SU-DHL-6 (cell line): ENCODE measurements around the gene CAMK1D.

Experiments used
- H2AFZ ChIP-seq: fragments of 200-600 bp; sonication (generic); 2 replicates; pipeline ENCODE4 v1.6.1; 2014; ENCODE audit warnings: low read depth, mild to moderate bottlenecking, moderate library complexity, mixed read lengths, antibody characterized with exemption, low read length; ENCODE audit not compliant: severe bottlenecking
- H3F3A ChIP-seq: fragments of 200-600 bp; shearing (Covaris generic); 2 replicates; pipeline ENCODE4 v1.6.0; 2016; ENCODE audit warnings: antibody characterized with exemption, mild to moderate bottlenecking; ENCODE audit not compliant: insufficient read depth
- H3K27ac ChIP-seq: fragments of 200-600 bp; sonication (generic); 2 replicates; pipeline ENCODE4 v1.5.1; 2016; ENCODE audit warnings: low read depth, mild to moderate bottlenecking, low read length, moderate library complexity, mixed read lengths
- H3K27me3 ChIP-seq: fragments of 200-600 bp; sonication (generic), shearing (Covaris generic); 2 replicates; pipeline ENCODE4 v1.6.0; 2014; ENCODE audit warnings: mild to moderate bottlenecking, low read length
- H3K36me3 ChIP-seq: fragments of 200-600 bp; sonication (generic); 2 replicates; pipeline ENCODE4 v1.6.1; 2014; ENCODE audit warnings: mild to moderate bottlenecking, low read length, mixed read lengths
- H3K4me2 ChIP-seq: fragments of 300-600, 200-600 bp; shearing (Covaris generic), sonication (generic); 2 replicates; pipeline ENCODE4 v1.6.0; 2014; ENCODE audit warnings: low read length, low read depth, mild to moderate bottlenecking; ENCODE audit not compliant: poor library complexity, severe bottlenecking
- H3K4me3 ChIP-seq: fragments of 200-600 bp; sonication (generic); 2 replicates; pipeline ENCODE4 v1.5.1; 2014; ENCODE audit warnings: antibody characterized with exemption, low read length, mild to moderate bottlenecking, mixed read lengths; ENCODE audit not compliant: insufficient read depth, poor library complexity, severe bottlenecking
- H3K79me2 ChIP-seq: fragments of 200-600 bp; sonication (generic); 2 replicates; pipeline ENCODE4 v1.6.1; 2014; ENCODE audit warnings: mild to moderate bottlenecking, low read length, moderate library complexity; ENCODE audit not compliant: insufficient read depth
- H3K9ac ChIP-seq: fragments of 200-600 bp; sonication (generic); 2 replicates; pipeline ENCODE4 v1.7.0; 2014; ENCODE audit warnings: mild to moderate bottlenecking, low read length
- H3K9me2 ChIP-seq: fragments of 200-600 bp; sonication (generic); replicated peaks from 2 replicates; pipeline ENCODE4 v1.6.1; 2014; ENCODE audit warnings: low read length; ENCODE audit not compliant: insufficient read depth
- H3K9me3 ChIP-seq: fragments of 200-600 bp; sonication (generic); 2 replicates; pipeline ENCODE4 v1.6.1; 2014; ENCODE audit warnings: low read length, mixed read lengths; ENCODE audit not compliant: insufficient read depth
- H4K20me1 ChIP-seq: fragments of 200-600 bp; sonication (generic); 2 replicates; pipeline ENCODE4 v1.6.1; 2014; ENCODE audit warnings: low read depth, mild to moderate bottlenecking, antibody characterized with exemption, low read length, moderate library complexity, mixed read lengths
- EZH2phosphoT487 ChIP-seq: fragments of 200-600 bp; sonication (generic), shearing (Covaris generic); conservative IDR thresholded peaks from 2 replicates; pipeline ENCODE4 v1.6.1; 2018; ENCODE audit warnings: mild to moderate bottlenecking, antibody characterized with exemption, low read length, moderate library complexity, mixed read lengths
- TF ChIP-seq, protein P1 (sequence below): fragments of 200-600 bp; sonication (generic); IDR thresholded peaks from one replicate; pipeline ENCODE4 v1.5.1; 2017; ENCODE audit warnings: antibody characterized with exemption, mild to moderate bottlenecking, low read length, moderate library complexity; ENCODE audit not compliant: insufficient read depth, poor library complexity, severe bottlenecking

Gene CAMK1D

DNA sequence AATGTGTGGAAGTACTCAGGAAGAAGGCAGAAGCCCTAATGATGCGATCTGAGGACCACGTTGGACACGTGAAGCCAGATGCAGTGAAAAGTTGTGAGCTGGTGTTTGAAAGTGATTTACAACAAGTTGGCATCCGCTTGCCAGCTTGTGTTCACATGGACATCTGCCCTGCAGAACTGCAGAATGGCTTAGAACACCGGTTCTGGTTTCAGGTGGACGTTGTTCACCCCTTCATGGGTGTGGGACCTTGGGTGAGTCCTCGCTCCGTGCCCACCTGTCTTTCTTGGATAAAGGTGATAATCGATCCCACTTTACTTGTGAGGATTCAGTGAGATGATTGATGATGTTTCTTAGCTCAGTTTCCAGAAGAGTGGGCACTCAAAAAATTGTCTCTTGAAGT, 53.8 kb downstream of the CAMK1D start:
- H3K36me3 ChIP-seq, result no peaks in the 10 kb centered on the region

DNA sequence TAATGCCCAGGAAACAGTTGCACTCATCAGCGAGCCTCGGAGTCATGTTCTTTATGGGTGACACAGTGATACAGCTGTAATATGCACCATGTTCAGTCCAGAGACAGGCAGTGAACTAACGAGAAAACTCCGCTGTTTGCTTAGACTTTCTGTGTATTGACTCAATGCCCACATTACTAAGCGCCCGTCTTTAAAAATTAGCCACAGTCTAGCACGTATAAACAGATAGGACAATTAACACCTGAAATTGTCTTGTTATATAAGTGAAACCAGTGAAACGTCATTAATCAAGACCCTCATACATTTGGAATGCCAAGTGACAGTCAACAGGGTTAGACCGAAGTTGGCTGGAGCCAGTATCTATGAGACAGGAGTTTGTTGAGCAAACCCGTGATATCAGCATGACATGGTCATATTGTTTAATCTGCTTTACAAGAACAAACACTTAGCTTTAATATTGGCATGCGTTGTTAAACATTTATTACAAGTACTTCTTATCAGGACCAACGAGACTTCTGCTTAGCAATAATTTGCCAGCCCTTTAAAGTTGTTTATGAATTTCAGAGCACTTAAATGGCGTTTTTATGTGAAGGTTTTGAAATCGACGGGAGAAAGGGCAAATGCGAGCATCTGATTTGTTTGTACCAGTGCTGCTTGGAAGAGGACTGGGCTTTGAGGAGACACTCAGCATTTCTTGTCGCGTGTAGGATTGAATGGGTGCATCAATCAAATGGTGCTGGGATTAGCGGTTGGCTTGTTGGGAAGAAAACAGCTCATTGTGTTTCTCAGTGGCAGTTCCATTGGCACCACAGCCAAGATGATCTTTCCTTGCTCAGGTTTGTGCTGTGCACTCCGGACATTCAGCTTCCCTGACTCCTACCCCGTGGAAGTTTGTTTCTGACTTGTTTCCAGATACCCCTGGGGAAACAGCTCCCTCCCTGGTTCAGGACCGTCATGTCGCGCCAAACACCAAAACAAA, 56.3 kb downstream of the CAMK1D start:
- Histone ChIP-seq H3F3A (0 out of 2 replicates have a peak, but pooled peaks cover 9% of the 10 kb centered on the region), H4K20me1 (peaks cover 8% of the 10 kb centered on the region; the same call in 1 of the 2 replicates), H3K36me3 (no peaks in the 10 kb centered on the region), H3K79me2 (peaks cover 89% of the 10 kb centered on the region), H3K4me3 (no peak overlapping the region), H3K27ac (no peak overlapping the region), H3K9me3 (no peaks in the 10 kb centered on the region), H3K9ac (no peak overlapping the region), H2AFZ (no peak overlapping the region), H3K9me2 (no peaks in the 10 kb centered on the region), H3K27me3 (no peaks in the 10 kb centered on the region), H3K4me2 (no peak overlapping the region)
- TF ChIP-seq, protein P1, sequence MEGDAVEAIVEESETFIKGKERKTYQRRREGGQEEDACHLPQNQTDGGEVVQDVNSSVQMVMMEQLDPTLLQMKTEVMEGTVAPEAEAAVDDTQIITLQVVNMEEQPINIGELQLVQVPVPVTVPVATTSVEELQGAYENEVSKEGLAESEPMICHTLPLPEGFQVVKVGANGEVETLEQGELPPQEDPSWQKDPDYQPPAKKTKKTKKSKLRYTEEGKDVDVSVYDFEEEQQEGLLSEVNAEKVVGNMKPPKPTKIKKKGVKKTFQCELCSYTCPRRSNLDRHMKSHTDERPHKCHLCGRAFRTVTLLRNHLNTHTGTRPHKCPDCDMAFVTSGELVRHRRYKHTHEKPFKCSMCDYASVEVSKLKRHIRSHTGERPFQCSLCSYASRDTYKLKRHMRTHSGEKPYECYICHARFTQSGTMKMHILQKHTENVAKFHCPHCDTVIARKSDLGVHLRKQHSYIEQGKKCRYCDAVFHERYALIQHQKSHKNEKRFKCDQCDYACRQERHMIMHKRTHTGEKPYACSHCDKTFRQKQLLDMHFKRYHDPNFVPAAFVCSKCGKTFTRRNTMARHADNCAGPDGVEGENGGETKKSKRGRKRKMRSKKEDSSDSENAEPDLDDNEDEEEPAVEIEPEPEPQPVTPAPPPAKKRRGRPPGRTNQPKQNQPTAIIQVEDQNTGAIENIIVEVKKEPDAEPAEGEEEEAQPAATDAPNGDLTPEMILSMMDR, result no peak

More for the DNA sequence above, 53.8 kb downstream of the CAMK1D start:
- no peak overlapping the region for H3K4me2 ChIP-seq
- H2AFZ ChIP-seq, result no peak overlapping the region
- no peak overlapping the region for H3K27ac ChIP-seq
- no peaks in the 10 kb centered on the region for H3K9me3 ChIP-seq
- 0 out of 2 replicates have a peak, but pooled peaks cover 6% of the 10 kb centered on the region for H3F3A ChIP-seq
- H3K27me3 ChIP-seq, result no peaks in the 10 kb centered on the region
- H3K9ac ChIP-seq, result no peak overlapping the region
- no peak for TF ChIP-seq EZH2phosphoT487
- TF ChIP-seq, protein P1, result no peak
- peaks cover 90% of the 10 kb centered on the region for H3K79me2 ChIP-seq
- no peak overlapping the region for H3K4me3 ChIP-seq
- H3K9me2 ChIP-seq, result no peaks in the 10 kb centered on the region
- H4K20me1 ChIP-seq, result peaks cover 7% of the 10 kb centered on the region; the same call in 1 of the 2 replicates

DNA sequence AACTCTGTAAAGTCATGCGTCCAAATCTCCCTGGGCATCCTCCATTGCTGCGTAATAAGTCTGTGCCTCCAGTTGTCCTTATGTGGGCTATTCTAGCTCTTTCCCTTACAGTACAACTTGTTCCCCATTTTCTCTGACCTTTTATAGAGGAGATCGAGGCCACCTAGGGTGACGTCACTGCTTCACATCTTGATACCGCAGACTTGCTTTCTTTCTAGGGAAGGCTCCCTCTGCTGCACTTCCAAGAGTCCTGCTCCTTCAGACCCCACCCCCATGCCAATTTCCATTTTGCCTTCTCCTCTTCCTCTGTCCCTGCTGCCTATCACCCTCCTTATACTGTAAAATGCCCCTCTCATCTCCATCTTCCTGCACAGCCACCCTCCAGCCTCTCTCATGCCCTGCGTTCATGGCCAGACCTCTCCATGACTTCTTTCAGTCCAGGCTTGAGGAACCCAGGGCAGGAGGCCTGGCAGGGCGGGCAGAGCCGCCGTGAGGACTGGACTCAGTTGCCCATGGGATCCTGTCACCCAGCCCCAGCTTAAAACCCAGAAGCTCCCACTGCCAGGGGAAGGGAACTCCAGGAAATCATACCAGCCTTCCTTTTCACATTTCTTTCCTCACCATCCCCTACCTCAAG, 57.5 kb downstream of the CAMK1D start:
- H3K79me2 ChIP-seq, result peaks cover 92% of the 10 kb centered on the region
- 0 out of 2 replicates have a peak, but pooled peaks cover 9% of the 10 kb centered on the region for H3F3A ChIP-seq
- H3K27ac ChIP-seq, result no peak overlapping the region
- H3K4me3 ChIP-seq, result no peak overlapping the region
- no peak overlapping the region for H3K4me2 ChIP-seq
- no peaks in the 10 kb centered on the region for H3K36me3 ChIP-seq
- 0 out of 2 replicates have a peak, but pooled peaks cover 3% of the 10 kb centered on the region for H4K20me1 ChIP-seq
- no peaks in the 10 kb centered on the region for H3K9me3 ChIP-seq
- H2AFZ ChIP-seq, result no peak overlapping the region
- no peaks in the 10 kb centered on the region for H3K27me3 ChIP-seq
- H3K9me2 ChIP-seq, result no peaks in the 10 kb centered on the region
- TF ChIP-seq EZH2phosphoT487, result no peak
- TF ChIP-seq, protein P1, result no peak
- no peak overlapping the region for H3K9ac ChIP-seq
